Epithelial cell of esophagus (primary cell): Measurements from ENCODE around the gene TMEM185B.

ENCODE experiments used
- DNase-seq: peaks from one replicate; pipeline ENCODE4 v3.0.0; 2010; ENCODE audit warnings: low read depth
- H3K4me3 ChIP-seq: 2 replicates; pipeline ENCODE4 v1.5.1; 2011; ENCODE audit warnings: mild to moderate bottlenecking, low read length, control low read depth
- TF ChIP-seq, protein P1 (sequence below): IDR thresholded peaks from 2 replicates; pipeline ENCODE4 v1.5.1; 2011; ENCODE audit warnings: low read depth, mild to moderate bottlenecking, low read length, control low read depth, inconsistent platforms; ENCODE audit not compliant: insufficient read depth; ENCODE audit errors: missing control alignments

TMEM185B gene

DNA sequence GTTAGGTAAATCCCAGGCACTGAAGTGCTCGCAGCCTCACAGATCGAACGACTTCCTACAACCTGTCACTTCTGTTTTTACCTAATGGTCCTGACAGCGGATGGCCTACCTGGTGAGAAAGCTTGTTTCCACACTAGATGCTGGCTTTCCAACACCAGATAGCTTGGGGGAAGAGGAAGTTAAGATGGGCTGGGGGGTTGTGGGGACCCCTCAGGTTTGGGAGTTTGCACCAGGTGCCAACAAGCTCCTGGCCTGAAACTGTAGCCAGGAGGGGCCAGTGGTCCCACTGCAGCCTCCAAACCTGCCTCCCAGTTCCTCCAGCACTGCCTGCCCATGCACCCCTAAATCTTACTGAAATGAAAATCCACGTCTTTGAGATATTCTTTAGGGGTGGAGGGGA is 3.9 kb downstream of the TMEM185B start:
- TF ChIP-seq, protein P1, sequence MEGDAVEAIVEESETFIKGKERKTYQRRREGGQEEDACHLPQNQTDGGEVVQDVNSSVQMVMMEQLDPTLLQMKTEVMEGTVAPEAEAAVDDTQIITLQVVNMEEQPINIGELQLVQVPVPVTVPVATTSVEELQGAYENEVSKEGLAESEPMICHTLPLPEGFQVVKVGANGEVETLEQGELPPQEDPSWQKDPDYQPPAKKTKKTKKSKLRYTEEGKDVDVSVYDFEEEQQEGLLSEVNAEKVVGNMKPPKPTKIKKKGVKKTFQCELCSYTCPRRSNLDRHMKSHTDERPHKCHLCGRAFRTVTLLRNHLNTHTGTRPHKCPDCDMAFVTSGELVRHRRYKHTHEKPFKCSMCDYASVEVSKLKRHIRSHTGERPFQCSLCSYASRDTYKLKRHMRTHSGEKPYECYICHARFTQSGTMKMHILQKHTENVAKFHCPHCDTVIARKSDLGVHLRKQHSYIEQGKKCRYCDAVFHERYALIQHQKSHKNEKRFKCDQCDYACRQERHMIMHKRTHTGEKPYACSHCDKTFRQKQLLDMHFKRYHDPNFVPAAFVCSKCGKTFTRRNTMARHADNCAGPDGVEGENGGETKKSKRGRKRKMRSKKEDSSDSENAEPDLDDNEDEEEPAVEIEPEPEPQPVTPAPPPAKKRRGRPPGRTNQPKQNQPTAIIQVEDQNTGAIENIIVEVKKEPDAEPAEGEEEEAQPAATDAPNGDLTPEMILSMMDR: no peak
- no peak for DNase-seq

DNA sequence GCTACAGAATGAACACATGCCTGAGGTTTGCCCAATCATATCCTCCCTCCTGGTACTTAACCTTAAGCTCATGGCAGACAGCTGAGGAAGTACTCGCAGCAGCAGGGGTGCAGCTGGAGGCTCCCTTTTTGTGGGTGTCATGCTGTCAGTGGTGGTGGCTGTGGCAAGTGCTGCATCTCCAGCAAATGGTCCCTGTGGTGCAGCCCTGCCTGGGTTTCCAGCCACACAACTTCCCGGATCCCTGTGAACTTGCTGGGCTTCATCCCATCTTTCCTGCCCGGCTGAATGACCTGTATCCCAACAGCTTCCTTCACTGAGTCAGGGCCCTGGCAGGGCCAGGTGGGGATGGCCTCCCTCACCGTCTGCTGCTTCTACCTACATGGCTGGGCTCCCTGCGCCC is 5.0 kb downstream of the TMEM185B start:
- no peak for DNase-seq
- no peak overlapping the region for H3K4me3 ChIP-seq
- TF ChIP-seq, protein P1: no peak

More for the DNA sequence above, 3.9 kb downstream of the TMEM185B start:
- H3K4me3 ChIP-seq: no peak overlapping the region

DNA sequence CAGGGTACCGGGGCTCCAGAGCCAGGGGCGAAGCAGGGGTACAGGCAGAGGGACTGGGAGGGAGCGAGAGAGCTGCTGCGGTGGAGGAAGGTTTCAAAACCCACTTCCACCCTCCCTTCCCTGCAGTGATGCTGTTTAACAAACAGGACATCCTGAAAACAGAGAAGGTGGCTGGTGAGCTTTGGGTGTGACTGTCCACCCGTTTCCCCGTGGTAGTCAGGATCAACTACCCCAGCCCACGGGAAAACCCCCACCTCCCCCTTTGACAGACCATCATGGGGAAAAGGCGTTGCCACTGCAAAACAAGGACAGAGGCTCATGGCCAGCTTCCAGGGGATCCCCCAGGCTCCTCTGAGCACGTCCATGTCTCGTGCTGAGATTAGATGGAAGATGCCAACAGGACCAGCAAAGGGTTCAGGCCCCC is 12.9 kb downstream of the TMEM185B start:
- no peak for DNase-seq
- no peak overlapping the region for H3K4me3 ChIP-seq
- TF ChIP-seq, protein P1: no peak

DNA sequence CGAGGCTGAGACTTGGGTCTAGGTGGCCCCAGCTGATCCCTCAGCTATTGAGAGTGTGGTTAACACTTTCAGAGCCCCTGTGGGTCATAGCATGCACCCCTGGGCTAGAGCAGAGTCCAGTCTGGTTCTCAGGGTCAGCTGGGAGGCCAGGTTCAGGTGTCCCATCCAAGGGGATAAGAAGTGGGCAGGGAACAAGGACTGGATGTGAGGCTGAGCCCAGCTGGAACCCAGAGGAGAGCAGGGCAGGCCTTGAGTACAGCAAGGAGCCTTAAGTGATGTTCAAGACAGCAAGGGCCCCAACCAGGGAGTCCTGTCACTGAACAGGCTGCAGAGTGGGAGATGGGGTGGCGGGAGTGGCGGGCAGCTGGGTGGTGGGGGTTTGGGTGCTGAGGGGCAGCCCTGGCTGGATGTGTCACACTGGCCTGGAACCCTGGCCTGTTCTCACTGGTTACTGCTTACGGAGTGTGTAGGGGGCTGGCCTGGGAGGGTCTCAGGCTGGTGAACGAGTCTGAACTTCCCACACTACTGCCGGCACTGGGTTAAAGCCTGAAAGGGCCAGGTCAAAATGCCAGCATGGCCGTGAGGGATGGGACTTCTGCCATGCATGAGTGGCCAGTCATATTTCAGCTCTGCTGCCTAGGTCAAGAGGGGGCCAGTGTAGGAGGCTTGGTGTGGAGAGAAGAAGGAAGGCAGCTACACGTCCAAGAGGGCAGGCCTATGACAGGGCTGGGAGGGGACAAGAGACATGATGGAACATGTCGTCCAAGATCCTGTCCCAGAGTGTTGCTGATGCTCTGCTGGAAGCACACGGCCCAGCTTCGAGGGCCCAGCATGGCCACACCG is 13.6 kb downstream of the TMEM185B start:
- no peak overlapping the region for H3K4me3 ChIP-seq
- DNase-seq: peak; percentile 23
- TF ChIP-seq, protein P1: no peak

DNA sequence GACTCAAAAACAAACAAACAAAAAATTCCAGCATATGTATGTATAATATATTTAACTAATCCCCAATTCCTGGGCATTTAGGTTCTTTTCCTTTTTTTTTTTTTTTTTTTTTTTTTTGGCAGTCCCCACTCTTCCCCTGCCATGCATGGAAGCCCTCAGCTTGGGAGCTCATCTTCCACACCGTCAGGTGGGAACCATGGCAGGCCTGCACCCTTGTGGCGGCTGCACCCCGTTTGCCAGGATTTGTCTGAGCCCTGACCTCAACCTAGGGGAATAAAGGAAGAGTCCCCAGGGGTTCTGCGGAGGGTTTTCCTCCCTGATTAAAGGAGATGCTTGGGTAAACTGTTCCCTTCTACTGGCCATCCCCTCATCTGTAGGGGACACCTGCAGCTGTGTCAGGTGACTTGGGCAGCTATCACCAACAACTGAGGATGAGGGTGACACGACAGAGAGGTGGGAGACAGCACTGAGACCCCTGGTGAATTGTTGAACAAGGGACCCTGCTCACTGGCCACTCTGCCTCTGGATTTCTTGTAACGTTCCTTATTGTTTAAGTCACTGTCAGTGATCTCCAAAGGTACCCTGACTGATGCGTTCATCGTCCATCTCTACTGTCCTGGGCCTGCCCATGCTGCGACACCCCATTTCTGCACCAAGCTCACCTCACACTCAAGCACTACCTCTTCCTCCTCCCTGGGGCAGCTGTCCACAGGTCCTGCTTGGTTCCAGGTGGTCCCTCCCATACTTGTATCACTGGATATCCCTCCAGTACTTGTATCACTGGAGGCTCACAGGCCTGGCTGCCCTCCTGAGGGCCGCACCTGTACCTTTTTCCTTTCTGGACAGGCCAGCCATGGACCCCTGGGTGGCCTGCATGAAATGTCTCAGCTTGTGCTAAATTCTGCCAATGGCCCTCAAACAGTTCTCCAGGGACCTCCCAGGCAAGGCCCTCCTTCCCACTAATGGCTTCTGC is 14.5 kb downstream of the TMEM185B start:
- H3K4me3 ChIP-seq: no peak overlapping the region
- no peak for DNase-seq

DNA sequence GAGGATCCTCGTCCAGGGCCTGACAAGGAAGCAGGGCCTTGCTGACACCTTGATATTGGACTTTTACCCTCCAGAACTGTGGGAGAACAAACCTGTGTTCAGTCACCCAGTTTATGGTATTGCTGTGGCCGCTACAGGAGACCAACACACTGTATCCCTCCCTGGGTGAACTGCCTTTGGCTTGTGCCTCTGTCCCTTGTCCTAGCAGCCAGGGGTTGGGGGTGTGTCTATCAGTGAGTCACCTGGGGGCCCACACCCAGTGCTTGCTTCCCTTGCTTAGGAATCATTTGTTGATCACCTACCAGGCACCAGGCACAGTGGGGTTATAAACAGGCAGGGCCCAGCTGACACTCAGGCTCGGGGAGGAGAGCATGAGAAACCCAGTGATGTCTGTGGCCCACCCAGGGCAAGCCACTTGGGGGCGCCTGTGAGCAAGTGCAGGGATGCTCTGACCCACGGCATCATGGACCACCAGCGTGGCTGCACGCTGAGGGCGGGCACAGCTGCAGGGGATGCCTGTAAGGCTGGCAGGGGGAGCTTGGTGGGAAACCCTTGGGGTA is 17.1 kb downstream of the TMEM185B start:
- no peak overlapping the region for H3K4me3 ChIP-seq
- DNase-seq: peak; percentile 15
- TF ChIP-seq, protein P1: peak; percentile 6

More for the DNA sequence above, 14.5 kb downstream of the TMEM185B start:
- TF ChIP-seq, protein P1: no peak
